Uterus (tissue), 2 donors: ENCODE data around the gene COL5A1.

Experiments used
- POLR2A ChIP-seq, 2 donors: fragments of 450-650 bp; IDR thresholded peaks; one replicate each; pipeline ENCODE4 v1.6.1; 2016; ENCODE audit warnings: antibody characterized with exemption in 2 of 2, mild to moderate bottlenecking in 1 of 2, moderate library complexity in 1 of 2
- TF ChIP-seq, protein P1 (sequence below), 4 experiments: fragments of 200-600 bp in 2 of 4; fragments of 450-650 bp in 2 of 4; sonication (generic) in 2 of 4; IDR thresholded peaks; one replicate each; pipeline ENCODE4 v1.5.1; 2016 to 2019; ENCODE audit warnings: antibody characterized with exemption in 4 of 4, mild to moderate bottlenecking in 2 of 4, moderate library complexity in 1 of 4

- TF ChIP-seq, protein P1, sequence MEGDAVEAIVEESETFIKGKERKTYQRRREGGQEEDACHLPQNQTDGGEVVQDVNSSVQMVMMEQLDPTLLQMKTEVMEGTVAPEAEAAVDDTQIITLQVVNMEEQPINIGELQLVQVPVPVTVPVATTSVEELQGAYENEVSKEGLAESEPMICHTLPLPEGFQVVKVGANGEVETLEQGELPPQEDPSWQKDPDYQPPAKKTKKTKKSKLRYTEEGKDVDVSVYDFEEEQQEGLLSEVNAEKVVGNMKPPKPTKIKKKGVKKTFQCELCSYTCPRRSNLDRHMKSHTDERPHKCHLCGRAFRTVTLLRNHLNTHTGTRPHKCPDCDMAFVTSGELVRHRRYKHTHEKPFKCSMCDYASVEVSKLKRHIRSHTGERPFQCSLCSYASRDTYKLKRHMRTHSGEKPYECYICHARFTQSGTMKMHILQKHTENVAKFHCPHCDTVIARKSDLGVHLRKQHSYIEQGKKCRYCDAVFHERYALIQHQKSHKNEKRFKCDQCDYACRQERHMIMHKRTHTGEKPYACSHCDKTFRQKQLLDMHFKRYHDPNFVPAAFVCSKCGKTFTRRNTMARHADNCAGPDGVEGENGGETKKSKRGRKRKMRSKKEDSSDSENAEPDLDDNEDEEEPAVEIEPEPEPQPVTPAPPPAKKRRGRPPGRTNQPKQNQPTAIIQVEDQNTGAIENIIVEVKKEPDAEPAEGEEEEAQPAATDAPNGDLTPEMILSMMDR (IDR thresholded peaks at IDR 0.05), result no peak
- no peak for TF ChIP-seq POLR2A (IDR thresholded peaks at IDR 0.05)
Observed at GRCh38 chr9:134757216-134757975, 115.8 kb downstream of the COL5A1 start.
